GM21619 (cell line): ENCODE results near the gene RELL1.
"Not testable (repeated sequence)": the region's sequence is repeated elsewhere in the genome, so short reads cannot be mapped to it uniquely, and the experiment has no call there.

Experiments
- ATAC-seq: cut with Tn5 transposase; IDR thresholded peaks from one replicate; pipeline ENCODE4 v1.9.1; 2021; ENCODE audit not compliant: unreplicated experiment

Gene RELL1

DNA sequence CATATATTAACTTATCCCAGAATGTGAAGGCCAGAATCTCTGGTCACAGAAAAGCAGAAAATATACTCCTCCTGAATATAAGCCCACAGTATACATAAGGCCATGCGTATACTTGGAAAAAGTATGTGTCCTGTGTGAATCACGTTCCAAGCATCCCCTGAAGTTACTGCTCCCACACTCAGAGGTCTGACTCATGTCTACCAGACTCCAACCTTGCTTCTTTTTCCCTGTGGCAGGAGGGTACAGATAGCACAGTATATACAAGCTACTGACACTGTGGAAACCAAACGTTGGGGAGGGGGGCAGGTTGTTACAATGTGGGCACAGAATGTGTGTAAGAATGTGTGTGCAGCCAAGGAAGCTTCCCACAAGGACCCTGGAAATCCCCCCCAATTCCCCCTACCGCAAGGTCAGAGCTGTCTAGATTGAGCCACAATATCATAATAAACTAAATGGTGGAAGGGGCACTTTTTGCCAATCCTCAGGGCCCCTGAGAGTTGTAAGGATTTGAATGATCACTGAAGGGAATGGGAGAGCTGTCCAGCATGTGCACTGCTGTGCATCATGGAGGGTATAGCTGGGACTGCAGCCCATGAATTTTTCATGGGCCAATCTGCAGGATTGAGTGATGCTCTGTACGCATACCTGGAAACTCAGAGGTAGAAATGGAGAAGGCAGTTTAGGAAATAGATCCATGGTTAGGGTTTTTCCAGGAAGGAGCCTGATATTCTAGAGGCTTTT lies 7.4 kb upstream of the RELL1 start:
- no peak for ATAC-seq

DNA sequence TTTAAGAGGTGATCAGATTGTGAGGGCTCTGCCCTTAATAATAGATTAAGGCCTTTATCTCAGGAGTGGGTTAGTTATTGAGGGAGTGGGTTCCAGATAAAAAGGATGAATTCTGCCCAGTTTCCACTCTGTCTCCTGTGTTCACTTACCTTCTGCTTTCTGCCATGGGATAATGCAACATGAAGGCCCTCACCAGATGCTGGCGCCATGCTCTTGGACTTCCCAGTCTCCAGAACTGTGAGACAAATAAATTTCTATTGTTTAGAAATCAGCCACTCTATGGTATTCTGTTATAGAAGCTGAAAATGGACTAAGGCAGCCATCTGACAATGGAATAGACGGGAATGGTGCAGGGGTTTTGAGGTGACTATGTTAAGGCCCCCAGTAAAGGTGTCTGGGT lies 6.9 kb upstream of the RELL1 start:
- no peak for ATAC-seq

DNA sequence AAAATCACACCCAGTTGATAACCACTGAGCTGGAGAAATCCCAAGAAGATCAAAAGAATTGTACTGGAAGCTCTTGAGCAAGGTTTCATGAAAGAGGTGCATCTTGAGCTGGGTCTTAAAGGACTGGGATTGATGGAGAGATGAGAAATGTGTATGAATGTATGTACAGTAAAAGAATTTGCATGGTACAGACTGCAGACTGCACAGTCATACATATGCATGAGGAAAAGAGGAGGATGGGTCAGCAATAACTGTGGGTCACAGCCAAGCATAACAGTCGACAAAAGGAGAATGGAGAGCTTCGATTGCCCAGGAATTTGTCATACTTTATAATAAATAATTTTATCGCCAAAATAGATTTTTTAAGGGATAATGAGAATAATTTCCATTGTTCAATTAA lies 4.8 kb upstream of the RELL1 start:
- no peak for ATAC-seq

DNA sequence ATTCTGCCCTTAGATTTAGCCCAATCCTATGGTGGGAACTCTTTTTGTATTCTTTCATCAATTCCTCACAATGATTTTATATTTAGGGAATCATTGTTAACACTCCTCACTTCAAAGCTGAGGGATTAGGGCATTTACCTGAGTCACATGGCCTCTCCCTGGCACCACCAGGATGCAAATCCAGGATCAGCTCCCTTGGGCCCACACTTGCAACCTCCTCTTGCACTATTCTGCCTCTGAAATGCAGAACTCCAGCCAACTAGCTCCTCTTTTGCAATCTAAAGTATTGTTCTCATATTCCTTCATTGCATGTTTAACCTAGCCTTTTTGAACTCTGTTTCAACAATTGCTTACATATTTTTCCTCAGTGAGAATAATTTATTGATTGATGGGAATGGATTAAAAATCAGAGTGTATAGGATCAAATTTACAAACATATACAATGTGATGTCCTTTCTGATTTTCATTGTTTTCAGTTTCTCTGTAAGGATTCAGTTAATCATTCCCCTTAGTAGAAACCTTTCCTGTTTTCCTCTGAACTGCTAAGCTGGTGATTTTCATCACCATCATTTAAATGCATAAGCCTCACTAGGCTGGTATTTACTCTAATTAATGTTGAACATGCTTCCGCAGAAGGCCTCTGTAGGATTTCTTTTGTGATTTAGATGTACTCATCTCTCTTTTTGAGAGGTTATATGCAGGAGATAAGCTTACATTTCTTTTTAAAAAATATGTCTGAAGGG lies 3.3 kb upstream of the RELL1 start:
- no peak for ATAC-seq

DNA sequence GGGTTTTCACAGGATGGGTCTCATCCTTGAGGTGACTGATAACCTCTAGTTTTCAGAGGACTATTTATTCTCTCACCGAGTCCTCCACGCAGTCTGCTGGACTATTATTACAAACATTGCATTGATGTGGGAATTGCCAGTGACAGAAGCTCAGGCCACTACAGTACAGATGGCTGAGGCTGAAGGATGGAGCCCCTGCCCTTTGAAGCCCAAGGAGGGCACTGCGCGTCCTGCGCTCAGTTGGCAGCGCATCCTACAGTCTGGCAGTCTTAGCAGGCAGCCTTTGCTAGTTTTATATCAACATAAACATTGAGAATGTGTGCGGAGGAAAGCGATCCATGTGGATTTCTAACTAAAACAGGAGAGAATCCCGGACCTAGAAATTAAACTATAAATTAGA lies 1.5 kb upstream of the RELL1 start:
- ATAC-seq, result no peak

DNA sequence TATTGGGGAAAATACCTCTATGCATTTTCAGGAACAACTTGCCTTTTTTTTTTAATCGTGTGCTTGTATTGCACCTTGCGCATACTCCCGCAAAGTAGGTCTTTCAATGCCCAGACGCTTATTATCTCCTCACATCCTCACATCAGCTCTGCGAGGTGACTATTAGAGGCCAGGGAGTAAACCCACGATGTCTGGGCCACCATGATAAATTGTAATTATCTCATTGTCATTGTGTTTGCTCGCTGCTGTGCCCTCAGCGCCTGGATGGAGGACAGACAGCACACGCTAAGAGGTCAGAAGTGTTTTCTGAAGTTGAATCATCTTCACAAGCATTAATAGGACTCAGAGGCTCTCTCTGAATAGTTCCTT lies 1.0 kb upstream of the RELL1 start:
- ATAC-seq, result no peak

DNA sequence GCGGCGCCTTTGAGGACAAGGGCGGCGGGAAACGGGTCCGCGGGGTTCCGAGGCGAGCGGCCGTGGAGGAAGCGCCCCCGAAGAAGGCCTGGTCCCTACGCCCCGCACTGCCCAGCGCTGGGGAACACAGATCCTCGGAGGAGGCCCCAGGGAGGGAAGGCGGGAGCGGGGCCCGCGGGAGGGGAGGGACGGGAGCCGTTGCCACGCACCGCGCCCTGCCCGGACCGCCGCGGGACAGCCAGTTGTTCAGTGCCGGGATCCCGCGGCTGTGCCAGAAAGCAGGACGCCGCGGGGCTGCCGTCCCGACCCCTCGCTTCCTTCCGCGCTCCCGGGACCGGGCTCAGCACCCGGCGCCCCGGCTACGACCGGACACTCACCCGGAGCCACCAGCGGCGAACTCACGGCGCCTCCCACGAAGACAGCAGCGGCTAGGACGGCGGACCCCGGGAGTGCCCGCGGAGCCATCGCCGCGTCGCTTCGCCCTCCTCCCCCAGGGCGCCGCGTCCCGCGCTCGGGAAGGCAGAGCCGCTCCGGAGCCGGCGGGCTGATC lies 278 bp downstream of the RELL1 start:
- ATAC-seq, result peak; percentile 12

DNA sequence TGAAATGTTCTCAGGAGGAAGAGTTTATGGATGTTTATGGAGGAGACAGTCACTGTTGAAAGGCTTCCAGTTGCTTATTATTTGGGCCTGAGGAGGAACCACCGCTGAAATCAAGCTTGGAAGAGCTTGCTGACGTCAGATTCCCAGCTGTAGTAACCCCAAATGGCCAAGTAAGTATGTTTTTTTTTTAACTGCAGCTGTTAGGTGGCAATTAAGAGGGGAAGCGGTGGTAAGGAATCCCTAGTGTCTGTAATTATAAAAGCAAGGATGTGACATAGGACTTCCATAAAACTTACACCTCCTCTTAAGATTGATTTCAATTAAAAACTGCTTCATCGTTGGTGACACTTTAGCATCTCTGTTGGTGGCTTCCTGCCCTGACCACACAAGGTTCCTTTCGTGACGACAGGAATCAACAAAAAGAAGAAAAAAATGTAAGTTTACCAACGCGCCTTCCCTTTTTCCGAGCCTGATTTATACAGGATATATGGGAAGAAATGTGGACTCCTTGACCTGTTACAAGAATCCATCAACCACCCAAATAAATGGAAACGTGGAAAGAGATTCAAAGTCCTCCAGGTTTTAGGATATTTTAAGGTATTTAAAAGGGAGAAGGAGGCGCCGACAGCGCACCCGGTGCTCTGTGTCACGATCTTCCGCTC lies 884 bp downstream of the RELL1 start:
- no peak for ATAC-seq

DNA sequence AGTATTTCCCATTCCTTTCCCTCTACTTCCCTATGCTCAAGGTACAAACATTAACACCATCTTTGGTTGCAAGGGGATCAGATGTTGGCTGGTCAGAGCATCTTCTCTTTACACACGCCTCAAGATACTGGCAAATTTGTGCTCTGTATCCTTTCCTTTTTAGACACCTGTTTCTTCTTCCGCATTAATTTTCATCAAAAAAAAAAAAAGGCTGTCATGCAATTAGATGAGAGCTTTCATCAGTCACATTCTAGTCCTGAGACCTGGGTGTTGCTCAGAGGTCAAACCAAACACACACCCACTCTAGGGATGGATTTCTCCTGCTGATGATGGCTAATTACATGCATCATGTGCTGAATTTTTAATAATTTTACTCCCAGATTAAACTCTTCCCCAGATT lies 2.0 kb downstream of the RELL1 start:
- no peak for ATAC-seq

DNA sequence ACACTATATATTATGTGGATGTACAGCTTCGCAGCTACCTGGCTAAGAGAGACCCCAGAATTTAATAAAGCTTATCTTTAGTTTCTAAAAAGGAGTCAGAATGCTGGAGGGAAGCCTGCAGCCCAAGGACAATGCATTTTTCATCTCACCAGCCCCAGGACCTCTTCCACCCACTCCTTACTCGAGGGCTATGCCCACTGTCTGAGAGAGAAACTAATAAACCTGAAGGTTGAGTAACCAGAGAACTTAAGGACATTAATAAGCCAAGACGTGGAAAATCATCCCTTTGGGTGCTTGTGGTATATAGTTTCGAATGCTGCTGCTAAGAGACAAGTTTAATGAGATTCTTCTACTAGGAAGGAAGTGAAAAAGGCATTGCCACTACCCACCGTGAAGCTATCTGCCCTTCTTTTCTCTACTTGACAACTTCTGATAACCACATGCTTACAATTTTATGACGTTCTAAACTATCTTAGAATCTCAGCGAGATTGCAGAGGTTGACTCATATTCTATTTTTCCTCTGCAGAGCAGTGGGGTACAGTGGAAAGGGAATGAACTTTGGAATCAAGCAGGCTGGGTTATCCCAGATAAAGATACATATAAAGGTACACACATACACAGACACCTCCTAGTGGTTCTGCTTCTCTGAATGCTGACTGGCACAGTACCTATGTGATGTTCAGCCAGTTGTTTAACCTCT lies 3.3 kb downstream of the RELL1 start:
- peak; percentile 26 for ATAC-seq

DNA sequence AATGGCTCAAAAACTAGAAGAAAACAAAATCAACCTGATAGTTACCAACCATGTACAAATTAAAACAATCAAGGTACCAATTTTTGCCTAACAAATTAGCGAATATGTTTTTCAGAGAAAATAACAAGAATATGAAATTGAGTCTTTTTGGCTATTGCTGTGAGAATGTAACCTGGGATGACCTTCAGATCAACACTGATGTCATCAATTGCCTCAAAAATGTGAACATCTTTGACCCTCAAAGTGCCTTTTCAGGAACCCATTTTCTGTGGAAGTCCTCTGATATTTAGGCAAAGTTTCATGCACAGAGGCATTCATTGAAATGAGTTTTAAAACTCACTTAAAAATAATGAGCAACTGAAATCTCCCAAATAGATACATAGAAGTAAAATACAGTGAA lies 6.1 kb downstream of the RELL1 start:
- ATAC-seq, result no peak

DNA sequence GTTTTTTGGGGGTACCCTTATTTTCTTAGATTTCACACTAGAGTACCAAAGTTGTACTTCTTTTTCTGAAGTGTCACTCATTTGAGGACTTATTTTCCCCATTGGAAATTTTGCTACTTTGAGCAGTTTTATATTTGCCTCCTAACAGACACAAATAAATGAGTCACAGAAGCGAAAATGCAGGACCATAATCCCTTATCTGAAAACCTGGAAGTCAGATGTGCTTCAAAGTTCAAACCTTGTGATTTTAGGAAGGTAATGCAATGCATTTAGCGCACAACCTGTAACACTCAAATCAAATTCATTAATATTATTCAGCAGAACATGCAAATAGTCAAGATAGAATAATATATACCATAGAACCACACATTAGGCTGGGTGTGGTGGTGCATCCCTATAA lies 6.9 kb downstream of the RELL1 start:
- no peak for ATAC-seq

DNA sequence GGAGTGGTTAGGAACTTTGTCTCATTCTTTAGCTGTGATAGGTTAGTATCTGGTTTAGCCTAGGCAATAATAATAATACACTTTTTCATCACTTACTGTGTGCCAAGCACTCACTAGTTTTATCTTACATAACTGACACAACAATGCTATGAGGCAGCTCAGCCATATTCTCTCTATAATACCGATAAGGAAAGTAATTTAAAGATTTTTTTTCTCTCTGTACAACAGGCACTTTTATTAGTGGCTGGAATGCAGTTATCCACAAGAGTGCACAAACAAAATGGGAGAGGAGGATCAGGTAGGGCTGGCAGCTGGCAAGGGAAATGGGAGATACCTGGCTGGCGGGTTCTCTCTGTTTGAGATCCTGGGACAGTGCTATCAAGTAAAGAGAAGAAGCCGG lies 7.6 kb downstream of the RELL1 start:
- ATAC-seq, result no peak

DNA sequence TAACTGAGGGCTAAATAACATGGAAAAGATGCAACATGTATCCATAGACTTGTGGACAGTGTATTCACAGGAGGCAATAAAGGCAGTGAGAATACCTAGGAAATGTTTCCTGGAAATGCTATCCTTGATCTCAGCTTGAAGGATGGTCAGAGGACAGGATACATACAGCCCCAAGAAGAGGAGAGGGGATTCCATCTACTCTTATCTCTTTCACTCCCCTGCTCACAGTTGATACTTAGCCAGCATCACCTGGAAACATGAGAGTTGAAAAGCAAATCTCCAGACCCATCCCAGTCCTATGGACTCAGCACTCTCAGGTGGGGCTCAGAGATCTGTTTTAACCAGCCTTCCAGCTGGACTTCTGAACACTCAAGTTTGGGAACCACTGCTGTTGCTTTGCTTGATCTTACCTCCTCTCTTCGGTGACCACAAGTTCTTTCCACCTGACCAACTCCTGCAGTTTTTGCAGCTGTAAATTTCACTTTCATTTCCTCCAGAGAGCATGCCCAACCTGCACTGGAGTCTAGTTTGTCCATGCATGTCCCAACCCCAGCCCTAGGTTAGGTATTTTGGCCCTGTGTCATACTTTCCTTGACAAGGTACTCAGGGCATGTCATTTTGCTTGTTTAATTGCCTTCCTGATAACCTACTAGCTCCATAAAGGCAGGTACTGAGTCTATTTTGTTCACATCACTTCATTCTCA lies 10.4 kb downstream of the RELL1 start:
- peak; percentile 89 for ATAC-seq

DNA sequence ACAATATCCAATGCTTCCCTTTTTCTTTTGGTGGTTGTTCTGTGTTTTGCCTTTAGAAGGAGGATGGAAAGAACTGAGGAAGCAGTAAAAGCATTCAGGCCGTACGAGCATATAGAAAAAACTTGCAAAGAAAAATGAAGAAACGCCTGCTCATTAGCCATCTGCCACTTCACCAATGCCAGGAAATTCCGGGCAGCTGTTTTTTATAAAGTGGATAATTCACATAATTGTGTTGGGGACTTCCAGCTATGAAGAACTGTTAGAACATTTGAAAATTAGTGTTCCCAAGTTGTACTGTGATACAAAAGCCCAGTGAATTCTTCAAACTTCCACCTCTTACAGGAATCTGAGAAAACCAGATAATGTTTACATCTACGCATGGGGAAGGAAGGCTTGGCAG lies 11.7 kb downstream of the RELL1 start:
- ATAC-seq, result no peak

DNA sequence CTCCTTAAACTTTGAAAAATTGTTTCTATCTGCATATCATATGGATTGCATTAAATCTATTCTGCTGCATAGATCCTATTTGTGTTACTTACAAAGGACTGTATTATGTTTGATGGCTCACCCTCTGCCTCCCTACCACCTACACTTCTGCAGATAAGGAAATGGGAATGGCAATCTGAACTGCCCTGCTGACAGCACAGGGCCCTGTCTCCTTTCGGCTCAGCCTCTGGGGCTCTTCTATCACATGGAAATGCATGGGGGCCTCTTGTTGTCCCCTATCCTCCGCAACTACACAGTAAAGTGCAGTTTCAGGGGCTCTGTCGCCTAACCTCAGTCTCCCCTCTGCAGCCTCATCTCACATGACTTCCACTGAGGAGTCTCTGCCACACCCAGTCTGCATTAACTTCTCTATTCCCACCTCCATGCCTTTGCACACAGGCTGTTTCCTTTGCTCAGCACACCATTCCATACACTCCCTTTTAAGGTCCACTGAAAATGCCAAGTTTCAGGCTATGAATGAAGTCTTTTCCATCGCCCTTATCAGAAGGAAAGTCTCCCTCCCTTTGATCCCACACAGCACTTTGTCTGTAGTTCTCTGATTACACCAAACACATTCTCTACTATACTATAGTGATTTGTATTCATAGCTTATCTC lies 12.5 kb downstream of the RELL1 start:
- no peak for ATAC-seq

DNA sequence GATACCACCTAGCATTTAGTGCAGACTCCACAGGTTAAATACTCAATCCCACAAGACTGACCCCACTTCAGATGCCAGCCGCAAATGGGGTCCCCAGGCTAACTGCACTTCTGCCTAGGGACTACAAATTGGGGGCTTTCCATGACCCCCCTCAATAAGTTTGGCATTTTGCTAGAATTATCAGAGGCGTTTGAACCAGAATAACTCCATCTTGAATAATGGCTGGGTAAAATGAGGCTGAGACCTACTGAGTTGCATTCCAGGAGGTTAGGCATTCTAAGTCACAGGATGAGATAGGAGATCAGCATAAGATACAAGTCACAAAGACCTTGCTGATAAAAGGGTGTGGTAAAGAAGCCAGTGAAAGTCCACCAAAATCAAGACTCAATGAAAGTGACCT lies 15.1 kb downstream of the RELL1 start:
- no peak for ATAC-seq

DNA sequence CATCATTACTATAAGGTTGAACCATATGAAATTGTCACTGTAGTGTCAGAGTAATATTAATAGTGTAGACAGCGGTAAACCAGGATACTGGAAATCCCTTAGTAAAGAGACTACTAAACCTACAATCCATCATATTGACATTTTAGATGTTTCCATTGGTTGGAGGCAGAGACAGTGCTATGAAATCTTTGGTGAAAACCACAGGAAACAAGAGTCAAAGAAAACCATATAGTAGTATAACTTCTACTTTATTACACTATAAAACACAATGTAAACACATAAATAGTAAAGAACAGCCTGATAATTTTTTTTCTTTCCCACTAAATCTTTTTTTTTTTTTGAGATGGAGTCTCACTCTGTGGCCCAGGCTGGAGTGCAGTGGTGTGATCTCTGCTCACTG lies 15.9 kb downstream of the RELL1 start:
- no peak for ATAC-seq

DNA sequence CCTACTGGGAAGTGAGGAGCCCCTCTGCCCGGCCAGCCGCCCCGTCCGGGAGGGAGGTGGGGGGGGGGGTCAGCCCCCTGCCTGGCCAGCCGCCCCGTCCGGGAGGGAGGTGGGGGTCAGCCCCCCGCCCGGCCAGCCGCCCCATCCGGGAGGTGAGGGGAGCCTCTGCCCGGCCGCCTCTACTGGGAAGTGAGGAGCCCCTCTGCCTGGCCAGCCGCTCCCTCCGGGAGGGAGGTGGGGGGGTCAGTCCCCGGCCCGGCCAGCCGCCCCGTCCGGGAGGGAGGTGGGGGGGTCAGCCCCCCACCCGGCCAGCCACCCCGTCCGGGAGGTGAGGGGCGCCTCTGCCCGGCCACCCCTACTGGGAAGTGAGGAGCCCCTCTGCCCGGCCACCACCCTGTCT lies 17.1 kb downstream of the RELL1 start:
- not testable (repeated sequence) for ATAC-seq
